H1 (cell line): ENCODE measurements around the gene RPL18A. TPM values are rescaled to one million over a fixed set of nuclear protein-coding genes. Genes with fewer than 3 reads are reported as not detected.

ENCODE experiments used
- CTCF ChIA-PET: fragments of 300-600 bp; sonication (Branson Sonifier 250); formaldehyde crosslinking; loops from one replicate; lab custom pipeline; 2021; ENCODE audit not compliant: partially characterized antibody; lab: Charles Lee
- POLR2A ChIA-PET: fragments of 300-600 bp; sonication (Branson Sonifier 250); formaldehyde crosslinking; loops from one replicate; lab custom pipeline; 2021; ENCODE audit warnings: inconsistent platforms; ENCODE audit not compliant: partially characterized antibody; lab: Charles Lee
- DNase-seq, 2 experiments: peaks; one replicate each; pipeline versions ENCODE4 v3.0.0 to v3.0.0-alpha.2; 2010 to 2022; ENCODE audit warnings: low spot score in 2 of 2, low read depth in 1 of 2, mixed read lengths in 1 of 2
- FAIRE-seq: peaks from 2 replicates; lab custom pipeline; 2011; peaks lifted over from hg19 to GRCh38; lab: Jason Lieb, UNC
- H2AFZ ChIP-seq: 2 replicates; pipeline ENCODE4 v1.8.1; 2012; ENCODE audit warnings: low read length, inconsistent platforms
- H2AK5ac ChIP-seq: 2 replicates; pipeline ENCODE4 v1.6.1; 2013; ENCODE audit warnings: low read depth, low read length
- H2BK120ac ChIP-seq: replicated peaks from 2 replicates; pipeline ENCODE3; 2013; ENCODE audit warnings: low read depth, low read length, inconsistent platforms
- H2BK12ac ChIP-seq: 2 replicates; pipeline ENCODE4 v1.6.1; 2013; ENCODE audit warnings: low read depth, low read length
- H2BK15ac ChIP-seq: 2 replicates; pipeline ENCODE4 v1.6.1; 2013; ENCODE audit warnings: low read length
- H2BK20ac ChIP-seq: 2 replicates; pipeline ENCODE4 v1.6.1; 2013; ENCODE audit warnings: low read length
- H2BK5ac ChIP-seq: 2 replicates; pipeline ENCODE4 v1.6.1; 2013; ENCODE audit warnings: low read depth, low read length
- H3K14ac ChIP-seq: 2 replicates; pipeline ENCODE4 v1.6.1; 2013; ENCODE audit warnings: inconsistent platforms; ENCODE audit not compliant: insufficient read length
- H3K18ac ChIP-seq: 2 replicates; pipeline ENCODE4 v1.6.1; 2013; ENCODE audit warnings: low read length; ENCODE audit errors: extremely low read depth
- H3K23ac ChIP-seq: 2 replicates; pipeline ENCODE4 v1.6.1; 2013; ENCODE audit warnings: inconsistent platforms; ENCODE audit not compliant: insufficient read length
- H3K23me2 ChIP-seq: 2 replicates; pipeline ENCODE4 v1.6.1; 2013; ENCODE audit warnings: low read depth, low read length
- H3K27ac ChIP-seq: 2 replicates; pipeline ENCODE4 v1.6.1; 2011; ENCODE audit warnings: low read depth, low read length, inconsistent platforms
- H3K27me3 ChIP-seq, 4 experiments: replicated peaks in 1 of 4; 1 replicate in 1 of 4; 2 replicates in 3 of 4; pipeline versions ENCODE4 v1.6.1 to v1.8.1; 2011 to 2013; ENCODE audit warnings: low read length in 3 of 4, mild to moderate bottlenecking in 3 of 4, inconsistent platforms in 2 of 4, mixed read lengths in 2 of 4, moderate library complexity in 1 of 4; ENCODE audit not compliant: control insufficient read depth in 3 of 4, insufficient read depth in 3 of 4; ENCODE audit errors: extremely low read depth in 1 of 4
- H3K36me3 ChIP-seq, 4 experiments: 2 replicates each; pipeline versions ENCODE4 v1.6.1 to v1.8.1; 2011 to 2013; ENCODE audit warnings: mild to moderate bottlenecking in 4 of 4, low read length in 3 of 4, moderate library complexity in 2 of 4, control low read depth in 1 of 4, inconsistent platforms in 1 of 4; ENCODE audit not compliant: insufficient read depth in 4 of 4, control insufficient read depth in 2 of 4
- H3K4ac ChIP-seq: replicated peaks from 2 replicates; pipeline ENCODE3; 2013; ENCODE audit warnings: low read length, low read depth, mixed read lengths, inconsistent platforms; ENCODE audit not compliant: insufficient read length
- H3K4me1 ChIP-seq, 4 experiments: replicated peaks in 1 of 4; 1 replicate in 1 of 4; 2 replicates in 3 of 4; pipeline versions ENCODE4 v1.6.1 to v1.8.1; 2011 to 2013; ENCODE audit warnings: low read length in 3 of 4, inconsistent platforms in 2 of 4, mixed read lengths in 1 of 4; ENCODE audit not compliant: insufficient read depth in 4 of 4, control insufficient read depth in 3 of 4
- H3K4me2 ChIP-seq, 2 experiments: 2 replicates each; pipeline versions ENCODE4 v1.6.1 to v1.8.1; 2011 to 2013; ENCODE audit warnings: low read depth in 2 of 2, low read length in 2 of 2, control low read depth in 1 of 2, inconsistent platforms in 1 of 2, mild to moderate bottlenecking in 1 of 2; ENCODE audit not compliant: insufficient read depth in 1 of 2
- H3K4me3 ChIP-seq, 4 experiments: fragments of 200-600, 300-600 bp in 1 of 4; sonication (generic), shearing (Covaris generic), sonication (Bioruptor Twin) in 1 of 4; 2 replicates each; pipeline versions ENCODE4 v1.5.1 to v1.8.1; 2011 to 2016; ENCODE audit warnings: low read length in 4 of 4, low read depth in 3 of 4, control low read depth in 2 of 4, inconsistent platforms in 2 of 4, mild to moderate bottlenecking in 2 of 4, mixed read lengths in 1 of 4, moderate library complexity in 1 of 4; ENCODE audit not compliant: insufficient read depth in 2 of 4; ENCODE audit errors: extremely low read depth in 1 of 4
- H3K56ac ChIP-seq: replicated peaks from 2 replicates; pipeline ENCODE3; 2013; ENCODE audit warnings: low read depth, mild to moderate bottlenecking, mixed read lengths, low read length, inconsistent platforms; ENCODE audit not compliant: insufficient read length
- H3K79me1 ChIP-seq: 2 replicates; pipeline ENCODE4 v1.6.1; 2013; ENCODE audit warnings: low read depth, low read length, control low read depth
- H3K79me2 ChIP-seq, 2 experiments: 2 replicates each; pipeline versions ENCODE4 v1.6.1 to v1.8.1; 2012 to 2013; ENCODE audit warnings: low read length in 2 of 2, mild to moderate bottlenecking in 2 of 2, inconsistent platforms in 1 of 2; ENCODE audit not compliant: insufficient read depth in 2 of 2, control insufficient read depth in 1 of 2
- H3K9ac ChIP-seq, 4 experiments: replicated peaks in 1 of 4; 1 replicate in 1 of 4; 2 replicates in 3 of 4; pipeline versions ENCODE4 v1.6.1 to v1.8.1; 2011 to 2013; ENCODE audit warnings: low read depth in 3 of 4, low read length in 3 of 4, control low read depth in 2 of 4, mild to moderate bottlenecking in 2 of 4, moderate library complexity in 2 of 4, inconsistent platforms in 1 of 4; ENCODE audit errors: extremely low read depth in 1 of 4
- H3K9me3 ChIP-seq, 2 experiments: 2 replicates each; pipeline versions ENCODE4 v1.6.1 to v1.8.1; 2012 to 2013; ENCODE audit warnings: mild to moderate bottlenecking in 2 of 2, moderate library complexity in 2 of 2, control low read depth in 1 of 2, inconsistent platforms in 1 of 2, low read depth in 1 of 2, low read length in 1 of 2, mixed read lengths in 1 of 2; ENCODE audit not compliant: insufficient read depth in 2 of 2
- H4K20me1 ChIP-seq, 2 experiments: replicated peaks in 1 of 2; 2 replicates each; pipeline versions ENCODE3 to v1.8.1; 2011 to 2013; ENCODE audit warnings: inconsistent platforms in 2 of 2, low read length in 2 of 2, mild to moderate bottlenecking in 1 of 2; ENCODE audit not compliant: insufficient read depth in 2 of 2, control insufficient read depth in 1 of 2
- H4K5ac ChIP-seq: 2 replicates; pipeline ENCODE4 v1.6.1; 2013; ENCODE audit warnings: low read length, low read depth, mixed read lengths, inconsistent platforms; ENCODE audit not compliant: insufficient read length
- H4K8ac ChIP-seq: 2 replicates; pipeline ENCODE4 v1.8.0; 2013; ENCODE audit warnings: mild to moderate bottlenecking, moderate library complexity, low read length, inconsistent platforms; ENCODE audit not compliant: insufficient read depth; ENCODE audit errors: extremely low read depth
- H4K91ac ChIP-seq: replicated peaks from 2 replicates; pipeline ENCODE3; 2013; ENCODE audit warnings: low read length, mixed read lengths, inconsistent platforms; ENCODE audit not compliant: insufficient read length
- ASH2L ChIP-seq: fragments of 200-600, 300-600 bp; sonication (generic); IDR thresholded peaks from one replicate; pipeline ENCODE4 v1.7.1; 2017; ENCODE audit warnings: low read length
- BACH1 ChIP-seq: IDR thresholded peaks from 2 replicates; pipeline ENCODE4 v1.6.1; 2012; ENCODE audit warnings: low read length, improper control_type of control experiment
- BCL11A ChIP-seq, 2 experiments: IDR thresholded peaks; one replicate each; pipeline ENCODE4 v1.6.1; 2011; ENCODE audit warnings: low read depth in 2 of 2, low read length in 2 of 2, mild to moderate bottlenecking in 2 of 2
- CEBPB ChIP-seq: IDR thresholded peaks from 2 replicates; pipeline ENCODE4 v1.6.1; 2012; ENCODE audit warnings: low read depth, low read length
- CHD2 ChIP-seq: IDR thresholded peaks from 2 replicates; pipeline ENCODE4 v1.6.1; 2012; ENCODE audit warnings: low read length, improper control_type of control experiment
- CTBP2 ChIP-seq: IDR thresholded peaks from 2 replicates; pipeline ENCODE4 v1.7.0; 2011; ENCODE audit warnings: borderline replicate concordance, mild to moderate bottlenecking, moderate library complexity, mixed read lengths, low read length; ENCODE audit not compliant: insufficient read depth, insufficient read length
- EGR1 ChIP-seq: IDR thresholded peaks from 2 replicates; pipeline ENCODE4 v1.6.1; 2011; ENCODE audit warnings: low read depth, low read length, borderline replicate concordance
- FOSL1 ChIP-seq: IDR thresholded peaks from 2 replicates; pipeline ENCODE4 v1.6.1; 2011; ENCODE audit warnings: mild to moderate bottlenecking, low read depth, low read length, moderate library complexity; ENCODE audit not compliant: insufficient read depth
- GABPA ChIP-seq: IDR thresholded peaks from 2 replicates; pipeline ENCODE4 v1.6.1; 2011; ENCODE audit warnings: mild to moderate bottlenecking, low read length, moderate library complexity, borderline replicate concordance; ENCODE audit not compliant: insufficient read depth
- JUN ChIP-seq: IDR thresholded peaks from 2 replicates; pipeline ENCODE4 v1.6.1; 2011; ENCODE audit warnings: low read depth, mild to moderate bottlenecking, improper control_type of control experiment, low read length
- RAD21 ChIP-seq, 2 experiments: IDR thresholded peaks in 1 of 2; conservative IDR thresholded peaks in 1 of 2; 2 replicates each; pipeline ENCODE4 v1.6.1; 2011; ENCODE audit warnings: low read depth in 2 of 2, low read length in 2 of 2, improper control_type of control experiment in 1 of 2, inconsistent platforms in 1 of 2, mild to moderate bottlenecking in 1 of 2, moderate library complexity in 1 of 2
- RFX5 ChIP-seq: IDR thresholded peaks from 2 replicates; pipeline ENCODE4 v1.6.1; 2011; ENCODE audit warnings: low read depth, low read length, improper control_type of control experiment, borderline replicate concordance
- SIN3A ChIP-seq, 2 experiments: IDR thresholded peaks in 1 of 2; conservative IDR thresholded peaks in 1 of 2; 2 replicates each; pipeline ENCODE4 v1.6.1; 2011 to 2012; ENCODE audit warnings: low read length in 2 of 2, improper control_type of control experiment in 1 of 2, low read depth in 1 of 2, mild to moderate bottlenecking in 1 of 2
- SIRT6 ChIP-seq: IDR thresholded peaks from one replicate; pipeline ENCODE4 v1.7.1; 2012; ENCODE audit warnings: low read length, inconsistent platforms
- TBP ChIP-seq: IDR thresholded peaks from 2 replicates; pipeline ENCODE4 v1.6.1; 2011; ENCODE audit warnings: low read depth, low read length, improper control_type of control experiment
- WGBS, 2 experiments: shearing (Covaris generic) in 1 of 2; methylation state at CpG; one replicate each; pipeline versions ENCODE4 v1.1.6 to v1.1.7; 2013 to 2015; ENCODE audit warnings: low lambda C conversion rate in 2 of 2, mixed read lengths in 2 of 2, inconsistent platforms in 1 of 2, low coverage in 1 of 2, missing lambda C conversion rate in 1 of 2; ENCODE audit not compliant: insufficient replicate concordance in 2 of 2, insufficient coverage in 1 of 2, insufficient read length in 1 of 2; ENCODE audit errors: extremely low coverage in 1 of 2, missing lambda C conversion rate in 1 of 2; 5-methylcytosine and 5-hydroxymethylcytosine counted together
- polyA plus RNA-seq, 7 experiments: library from polyadenylated mRNA; depleted of rRNA in 3 of 7; stranded (reverse) in 5 of 7; unstranded in 2 of 7; fragments of >200 nt in 5 of 7; fragments of 200-250 nt in 2 of 7; gene quantifications; 1 replicate in 5 of 7; 2 replicates in 1 of 7; 4 replicates in 1 of 7; pipeline versions ENCODE4 v1.2.1 to v1.2.3, GENCODE V29; 2011 to 2013; ENCODE audit warnings: missing spikeins in 2 of 7, mixed read lengths in 2 of 7
- total RNA-seq: library from RNA; stranded (reverse); fragmentation: NEBNext Ultra II Directional; extraction: Animal tissue kit (Norgen Biotek cat#: 25700); gene quantifications from 2 replicates; pipeline ENCODE4 v1.2.1, GENCODE V29; 2021

The RPL18A gene
- total and polyA plus RNA-seq, 2 of the 8 experiments (the other 6 are each of a cell fraction or from before 2014, with no cell fraction given) = 2,749 to 3,938 TPM

DNA sequence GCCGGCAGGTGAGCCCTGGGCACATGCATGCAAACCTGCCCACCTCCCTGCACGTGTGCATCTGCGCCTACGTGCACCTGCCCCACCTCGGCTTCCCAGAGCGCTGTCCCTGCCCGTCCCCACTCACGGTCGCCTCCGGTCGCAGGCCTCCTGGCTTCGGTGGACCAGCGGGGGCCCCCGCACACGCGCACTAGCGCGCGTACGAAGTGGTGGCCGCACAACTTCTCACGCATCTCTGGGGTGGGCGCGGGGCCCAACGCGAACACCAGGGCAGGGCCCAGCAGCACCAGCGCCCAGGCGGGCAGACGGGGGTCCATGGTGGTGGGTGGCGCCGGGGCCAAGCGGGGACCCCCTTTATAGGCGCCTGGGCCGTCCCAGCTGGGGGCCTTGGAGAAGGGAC lies 38.5 kb upstream of the RPL18A start, which contains the start of gene INSL3:
Gene INSL3 (minus strand): TSS at position 330 of the 400 bp plus-strand sequence. CDS start 13 bp downstream, at position 317.
- TF ChIP-seq BACH1 (no peak), EGR1 (no peak), JUN (no peak), CTBP2 (no peak), RFX5 (no peak), GABPA (no peak), TBP (no peak), SIN3A (conservative IDR thresholded peaks at IDR 0.05 in 1 of 2, IDR thresholded peaks at IDR 0.05 in 1 of 2; ENCODE audit: low read depth in 1 of 2, low read length in 2 of 2) (no peak), ASH2L (no peak), BCL11A (IDR thresholded peaks at IDR 0.05; ENCODE audit: low read depth in 2 of 2, low read length in 2 of 2) (no peak), CEBPB (no peak), CHD2 (no peak), RAD21 (IDR thresholded peaks at IDR 0.05 in 1 of 2, conservative IDR thresholded peaks at IDR 0.05 in 1 of 2; ENCODE audit: low read depth in 2 of 2, low read length in 2 of 2) (no peak), FOSL1 (no peak), SIRT6 (no peak)
- no peak within 1 kb of the TSS for H3K23ac ChIP-seq
- H3K18ac ChIP-seq = no peak within 1 kb of the TSS
- no peaks in the 10 kb centered on the region for H3K9me3 ChIP-seq
- H3K4me3 ChIP-seq = no peak within 1 kb of the TSS
- H2BK12ac ChIP-seq = no peak within 1 kb of the TSS
- H2BK120ac ChIP-seq = no peak within 1 kb of the TSS
- H3K36me3 ChIP-seq = no peaks in the 10 kb centered on the region
- H3K4me1 ChIP-seq = peaks cover 0 to 2% (median 0%) of the 10 kb centered on the region in 4 experiments; a peak in 1 of 7 replicates
- H4K8ac ChIP-seq = no peak within 1 kb of the TSS
- no peaks in the 10 kb centered on the region for H3K79me1 ChIP-seq
- H2BK15ac ChIP-seq = no peak within 1 kb of the TSS
- H2BK5ac ChIP-seq = no peak within 1 kb of the TSS
- no peaks in the 10 kb centered on the region for H3K79me2 ChIP-seq
- no peak within 1 kb of the TSS for H2AFZ ChIP-seq
- no peak within 1 kb of the TSS for H2BK20ac ChIP-seq
- ChIA-PET POLR2A (interaction anchor here (1.4 to 1.6 kb wide), 2 partner anchors 9 to 12 kb away, joined by 3 read pairs; no protein-coding TSS in a partner anchor), CTCF (interaction anchor here (1.8 kb wide), 1 partner anchor 32 kb away, joined by 4 read pairs; no protein-coding TSS in a partner anchor)
- no peak within 1 kb of the TSS for H4K91ac ChIP-seq
- DNase-seq (no peak), FAIRE-seq (no peak)
- no peak within 1 kb of the TSS for H4K5ac ChIP-seq
- H2AK5ac ChIP-seq = no peak within 1 kb of the TSS
- peaks cover 0 to 1% of the 10 kb centered on the region in 2 experiments for H4K20me1 ChIP-seq
- no peak within 1 kb of the TSS for H3K14ac ChIP-seq
- H3K4me2 ChIP-seq = no peak within 1 kb of the TSS
- no peak within 1 kb of the TSS for H3K4ac ChIP-seq
- H3K23me2 ChIP-seq = no peaks in the 10 kb centered on the region
- H3K27ac ChIP-seq = no peak within 1 kb of the TSS
- 96% methylated on average over 32 of the region's 34 CpGs; no CpG with 5 or more reads in 1 of the 2 experiments for WGBS, 2 experiments
- no peak within 1 kb of the TSS for H3K9ac ChIP-seq
- no peaks in the 10 kb centered on the region for H3K27me3 ChIP-seq
- H3K56ac ChIP-seq = no peak within 1 kb of the TSS
